IPS-18c (cell line): ENCODE results near the gene H3-3A.
A peak's percentile ranks its signal among the peaks of the same experiment; 100 is the strongest.

ENCODE experiments used
- H3K4me3 ChIP-seq: 2 replicates; pipeline ENCODE4 v1.7.0; 2013; ENCODE audit warnings: low read depth, mild to moderate bottlenecking, low read length, moderate library complexity; ENCODE audit not compliant: insufficient read depth
- H3K9me3 ChIP-seq: one replicate; pipeline ENCODE4 v1.6.1; 2013; ENCODE audit warnings: mild to moderate bottlenecking, low read length, moderate library complexity; ENCODE audit not compliant: control insufficient read depth, insufficient read depth

Gene H3-3A

GRCh38 chr1:226062558-226063223, at the start of gene H3-3A:
H3-3A (plus strand) TSS chr1:226062716; CDS start chr1:226064352, 1,636 bp downstream.
- Histone ChIP-seq H3K9me3 (no peaks in the 10 kb centered on the region), H3K4me3 (peak within 1 kb of the TSS; percentile 92)

DNA sequence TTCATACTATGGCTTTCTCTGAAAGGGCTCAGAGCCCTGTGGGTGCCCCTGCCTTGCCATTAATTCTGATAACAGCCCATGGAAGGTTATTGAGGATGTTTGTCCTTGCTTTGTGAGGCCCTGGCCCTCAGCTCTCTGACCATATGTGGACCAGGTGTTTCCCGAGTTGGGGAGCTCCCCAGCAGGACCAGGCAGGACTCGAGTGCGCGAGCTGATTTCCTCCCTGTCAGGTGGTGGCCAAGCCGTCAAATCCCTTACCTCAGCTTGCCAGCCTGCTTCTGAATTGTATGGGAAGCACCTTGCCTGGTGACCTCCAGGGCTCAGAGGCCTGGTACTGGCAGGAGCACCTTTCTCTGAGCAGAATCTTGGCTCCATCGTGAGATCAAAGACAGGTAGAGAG, 45.4 kb upstream of the H3-3A start:
- H3K4me3 ChIP-seq, result no peak overlapping the region
- H3K9me3 ChIP-seq, result no peaks in the 10 kb centered on the region

- H3K4me3 ChIP-seq, result no peak overlapping the region
- H3K9me3 ChIP-seq, result no peaks in the 10 kb centered on the region
Measured at GRCh38 chr1:226019572-226019971, 42.9 kb upstream of the H3-3A start.

DNA sequence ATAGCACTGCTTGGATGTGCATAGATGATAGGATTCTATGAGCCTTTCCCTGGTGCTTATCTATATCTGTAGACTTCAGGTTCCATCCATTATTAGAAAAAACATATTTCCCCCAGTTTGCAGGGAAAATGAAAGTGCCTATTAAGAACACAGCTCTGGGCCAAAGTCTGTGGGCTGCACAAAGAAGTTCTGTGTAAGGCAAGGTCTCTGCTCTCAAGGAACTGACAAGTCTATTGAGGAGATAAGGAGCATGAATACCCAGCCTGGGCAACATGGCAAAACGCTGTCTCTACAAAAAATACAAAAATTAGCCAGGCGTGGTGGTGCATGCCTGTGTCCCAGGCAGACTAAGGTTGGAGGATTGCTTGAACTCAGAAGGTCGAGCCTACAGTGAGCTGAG, 41.1 kb upstream of the H3-3A start:
- Histone ChIP-seq H3K9me3 (no peaks in the 10 kb centered on the region), H3K4me3 (no peak overlapping the region)

- Histone ChIP-seq H3K9me3 (no peaks in the 10 kb centered on the region), H3K4me3 (no peak overlapping the region)
Measured at GRCh38 chr1:226021801-226022200, 40.7 kb upstream of the H3-3A start.

GRCh38 chr1:226023735-226024134, 38.8 kb upstream of the H3-3A start:
- Histone ChIP-seq H3K9me3 (no peaks in the 10 kb centered on the region), H3K4me3 (no peak overlapping the region)

- Histone ChIP-seq H3K9me3 (no peaks in the 10 kb centered on the region), H3K4me3 (no peak overlapping the region)
Measured at GRCh38 chr1:226026833-226027232, 35.7 kb upstream of the H3-3A start.

DNA sequence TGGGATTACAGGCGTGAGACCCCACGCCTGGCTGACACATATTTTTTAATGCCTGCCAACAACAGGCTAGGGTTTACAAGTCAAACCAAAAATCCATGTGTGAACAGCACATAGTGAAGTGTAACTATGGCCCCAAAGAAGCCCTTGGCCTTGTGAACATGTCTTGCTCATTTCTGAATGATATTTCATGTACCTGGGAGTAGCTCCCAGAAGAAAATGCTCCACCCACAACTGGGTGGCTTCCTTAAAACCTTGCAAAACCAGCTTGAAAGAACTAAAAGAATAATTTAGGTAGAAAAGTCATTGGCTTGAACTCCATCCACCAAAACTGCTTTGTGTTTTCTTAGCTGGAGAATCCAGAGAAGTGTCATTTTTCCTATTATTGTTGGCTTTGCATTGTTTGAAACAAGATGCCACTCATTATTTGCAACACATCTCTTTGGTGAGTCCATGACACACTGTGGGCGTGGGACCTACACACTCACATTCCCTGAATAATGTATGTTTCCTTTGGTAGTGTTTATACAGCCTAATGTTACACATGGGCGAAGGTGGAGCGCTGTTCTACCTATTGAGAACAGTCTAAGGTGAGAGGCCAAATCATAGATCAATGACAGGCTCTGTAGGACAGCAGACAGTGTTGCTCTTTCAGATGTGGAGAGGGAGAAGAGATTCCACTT, 34.8 kb upstream of the H3-3A start:
- no peak overlapping the region for H3K4me3 ChIP-seq
- no peaks in the 10 kb centered on the region for H3K9me3 ChIP-seq

DNA sequence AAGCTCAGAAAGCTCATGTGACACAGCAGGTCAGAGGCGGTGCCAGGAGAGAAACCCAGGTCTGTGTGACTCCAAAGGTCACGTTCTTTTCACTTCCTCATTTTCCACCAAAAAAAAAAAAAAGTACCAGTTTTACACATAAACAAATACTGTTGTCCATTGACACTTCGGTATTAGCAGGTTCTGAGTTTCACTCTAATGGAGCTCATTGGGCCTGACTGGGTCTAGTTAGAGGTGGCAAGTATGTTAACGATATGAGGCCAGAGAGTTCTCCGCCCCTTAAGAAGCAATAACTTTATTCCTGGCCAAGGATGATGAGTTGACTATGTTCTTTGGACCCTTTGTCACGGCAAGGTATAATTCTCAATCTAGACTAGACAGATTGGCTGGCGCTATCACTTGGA, 33.4 kb upstream of the H3-3A start:
- Histone ChIP-seq H3K4me3 (no peak overlapping the region), H3K9me3 (no peaks in the 10 kb centered on the region)

- H3K4me3 ChIP-seq, result no peak overlapping the region
- H3K9me3 ChIP-seq, result no peaks in the 10 kb centered on the region
Measured at GRCh38 chr1:226029568-226030225, 32.8 kb upstream of the H3-3A start.

DNA sequence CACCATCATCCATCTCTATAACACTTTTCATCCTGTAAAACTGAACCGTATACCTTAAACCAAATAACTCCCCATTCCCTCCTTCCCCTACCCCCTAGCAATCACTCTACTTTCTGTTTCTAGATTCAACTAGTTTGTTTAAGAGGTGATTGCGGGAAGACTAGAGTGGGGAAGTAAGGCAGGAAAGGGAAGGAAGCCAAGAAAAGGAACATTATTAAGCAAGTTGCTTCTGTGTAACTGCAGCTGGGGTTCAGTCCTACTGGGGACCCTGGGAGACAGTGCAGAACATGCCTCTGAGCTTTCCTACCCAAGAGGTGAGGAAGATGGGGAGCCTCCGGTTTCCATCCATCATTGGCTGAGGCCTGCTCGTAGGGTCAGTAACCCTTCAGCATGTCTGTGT, 28.9 kb upstream of the H3-3A start:
- no peak overlapping the region for H3K4me3 ChIP-seq
- no peaks in the 10 kb centered on the region for H3K9me3 ChIP-seq

DNA sequence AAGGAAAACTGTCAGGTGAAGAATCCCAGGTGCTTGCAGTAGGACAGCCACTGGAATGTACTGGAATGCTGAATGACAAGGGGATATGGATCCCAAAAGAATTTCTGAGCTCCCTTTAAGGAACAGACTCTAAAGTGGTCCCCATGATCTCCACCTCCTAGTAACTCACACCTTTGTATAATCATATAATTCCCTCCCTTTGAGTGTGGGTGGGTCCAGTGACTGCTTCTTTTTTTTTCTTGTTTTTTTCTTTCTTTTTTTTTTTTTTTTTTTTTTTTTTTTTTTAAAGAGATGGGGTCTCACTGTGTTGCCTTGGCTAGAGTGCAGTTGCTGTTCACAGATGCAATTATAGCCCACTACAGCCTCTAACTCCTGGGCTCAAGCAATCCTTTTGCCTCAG, 28.5 kb upstream of the H3-3A start:
- Histone ChIP-seq H3K9me3 (no peaks in the 10 kb centered on the region), H3K4me3 (no peak overlapping the region)

DNA sequence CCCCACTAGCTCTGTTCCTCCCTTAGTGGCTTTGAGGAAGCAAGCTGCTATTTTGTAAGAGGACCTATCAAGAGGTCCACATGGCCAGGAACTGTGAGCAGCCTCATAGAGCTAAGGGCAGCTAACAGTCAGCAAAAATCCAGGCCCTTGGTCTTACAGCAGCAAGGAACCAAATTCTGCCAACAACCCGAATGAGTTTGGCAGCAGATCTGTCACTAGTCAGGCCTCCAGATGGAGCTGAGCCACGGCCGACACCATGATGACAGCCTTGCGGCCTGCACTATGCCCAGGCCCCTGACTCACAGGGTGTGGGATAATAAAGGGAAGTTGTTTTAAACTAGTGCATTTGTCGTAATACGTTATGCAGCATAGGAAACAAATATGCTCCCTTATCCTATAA, 28.0 kb upstream of the H3-3A start:
- Histone ChIP-seq H3K9me3 (no peaks in the 10 kb centered on the region), H3K4me3 (no peak overlapping the region)

DNA sequence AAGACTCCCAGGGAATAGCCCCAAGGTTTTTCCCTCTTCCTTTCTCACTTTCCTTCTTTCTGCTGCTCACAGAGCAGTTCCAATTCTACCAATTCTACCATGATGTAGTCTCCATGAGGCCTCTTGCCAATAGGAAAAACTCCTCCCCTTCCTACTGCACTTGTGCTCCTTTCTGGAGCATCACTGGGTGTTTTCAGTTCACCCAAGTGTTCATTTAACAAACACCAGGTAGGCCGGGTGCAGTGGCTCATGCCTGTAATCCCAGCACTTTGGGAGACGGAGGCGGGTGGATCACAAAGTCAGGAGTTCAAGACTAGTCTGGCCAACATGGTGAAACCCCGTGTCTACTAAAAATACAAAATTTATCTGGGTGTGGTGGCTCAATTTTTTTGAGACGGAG, 26.6 kb upstream of the H3-3A start:
- H3K9me3 ChIP-seq, result no peaks in the 10 kb centered on the region

GRCh38 chr1:226038661-226039060, 23.9 kb upstream of the H3-3A start:
- no peaks in the 10 kb centered on the region for H3K9me3 ChIP-seq
- no peak overlapping the region for H3K4me3 ChIP-seq

More for the DNA sequence above, 26.6 kb upstream of the H3-3A start:
- H3K4me3 ChIP-seq, result no peak overlapping the region

DNA sequence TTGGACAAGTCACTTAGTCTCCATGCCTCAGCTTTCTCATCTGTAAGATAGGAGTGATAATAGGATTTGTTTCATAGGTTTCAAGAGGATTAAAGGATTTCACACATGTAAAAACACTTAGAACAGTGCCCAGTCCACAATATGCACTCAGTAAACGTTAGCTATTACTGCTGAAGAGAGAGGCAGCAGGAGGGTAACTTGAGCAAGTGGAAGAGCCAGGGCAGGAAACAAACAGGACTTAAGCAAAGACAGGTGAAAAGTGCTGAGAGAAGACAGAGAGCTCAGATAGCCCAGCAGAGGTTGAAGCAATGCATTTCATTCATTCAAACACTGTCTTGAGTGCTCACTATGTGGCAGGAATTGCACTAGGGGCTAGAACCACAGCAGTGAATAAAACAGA, 21.1 kb upstream of the H3-3A start:
- H3K9me3 ChIP-seq, result no peaks in the 10 kb centered on the region
- H3K4me3 ChIP-seq, result no peak overlapping the region

DNA sequence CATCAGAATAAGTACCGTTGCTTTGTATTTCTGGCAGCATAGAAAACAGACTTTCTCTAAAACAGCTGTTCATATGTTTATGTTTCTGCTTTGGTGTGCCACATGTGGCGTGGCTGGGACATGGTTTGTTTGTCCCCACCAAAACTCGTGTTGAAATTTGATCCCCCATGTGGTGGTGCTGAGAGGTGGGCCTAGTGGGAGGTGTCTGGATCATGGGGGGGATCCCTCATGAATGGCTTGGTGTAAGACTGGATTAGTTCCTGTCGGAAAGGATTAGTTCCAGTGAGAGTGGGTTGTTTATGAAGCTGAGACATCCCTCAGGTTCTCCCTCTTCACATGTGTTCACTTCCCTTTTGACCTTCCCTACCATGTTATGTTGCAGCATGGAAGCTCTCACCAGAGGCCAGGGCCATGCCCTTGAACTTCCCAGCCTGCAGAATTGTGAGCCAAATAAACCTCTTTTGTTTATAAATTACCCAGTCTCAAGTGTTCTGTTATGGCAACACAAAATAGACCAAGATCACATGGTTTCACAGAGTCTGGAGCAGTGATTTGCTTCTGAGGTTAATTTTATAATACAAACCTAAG, 17.9 kb upstream of the H3-3A start:
- H3K4me3 ChIP-seq, result no peak overlapping the region
- no peaks in the 10 kb centered on the region for H3K9me3 ChIP-seq

- Histone ChIP-seq H3K4me3 (no peak overlapping the region), H3K9me3 (no peaks in the 10 kb centered on the region)
Measured at GRCh38 chr1:226046240-226046639, 16.3 kb upstream of the H3-3A start.
